NCI-H82 treated with DMSO at 0.1 percent for 48 hours (cell line): ENCODE measurements around the gene ADAMTS2.

ENCODE experiments used
- DNase-seq: peaks from one replicate; lab custom pipeline; 2025; ENCODE audit not compliant: unreplicated experiment; lab: John Stamatoyannopoulos, UW

The ADAMTS2 gene

GRCh38 chr5:179166171-179166885, 178.9 kb downstream of the ADAMTS2 start:
- DNase-seq = no peak

GRCh38 chr5:179165421-179166170, 179.7 kb downstream of the ADAMTS2 start:
- no peak for DNase-seq

- DNase-seq = no peak
These were observed 180.6 kb downstream of the ADAMTS2 start for GRCh38 chr5:179164331-179165311.

GRCh38 chr5:179163236-179164155, 181.8 kb downstream of the ADAMTS2 start:
- DNase-seq = no peak

- DNase-seq = no peak
These were observed 182.7 kb downstream of the ADAMTS2 start for GRCh38 chr5:179162351-179163235.

- DNase-seq = no peak
These were observed 183.4 kb downstream of the ADAMTS2 start for GRCh38 chr5:179161901-179162300.

GRCh38 chr5:179160584-179160983, 184.7 kb downstream of the ADAMTS2 start:
- no peak for DNase-seq

GRCh38 chr5:179158556-179158955, 186.7 kb downstream of the ADAMTS2 start:
- no peak for DNase-seq

- no peak for DNase-seq
These were observed 190.0 kb downstream of the ADAMTS2 start for GRCh38 chr5:179154991-179155955.

- DNase-seq = no peak
These were observed 190.8 kb downstream of the ADAMTS2 start for GRCh38 chr5:179154346-179154990.

- no peak for DNase-seq
These were observed 191.3 kb downstream of the ADAMTS2 start for GRCh38 chr5:179153921-179154345.

GRCh38 chr5:179153341-179153901, 191.8 kb downstream of the ADAMTS2 start:
- no peak for DNase-seq

GRCh38 chr5:179152941-179153340, 192.3 kb downstream of the ADAMTS2 start:
- DNase-seq = no peak

GRCh38 chr5:179152144-179152895, 192.9 kb downstream of the ADAMTS2 start:
- no peak for DNase-seq

- DNase-seq = no peak
These were observed 193.8 kb downstream of the ADAMTS2 start for GRCh38 chr5:179151286-179152118.

GRCh38 chr5:179150011-179150410, 195.2 kb downstream of the ADAMTS2 start:
- no peak for DNase-seq
